ENCODE data around the gene CLRN3.

Gene CLRN3

GRCh38 chr10:127923646-127924045, 30.9 kb upstream of the CLRN3 start:
- no peak for TF ChIP-seq POLR2A (IDR thresholded peaks at IDR 0.05; ENCODE audit: low read depth, low read length)
- FAIRE-seq: no peak
- no peak for DNase-seq (ENCODE audit: insufficient read length, low spot score)

DNA sequence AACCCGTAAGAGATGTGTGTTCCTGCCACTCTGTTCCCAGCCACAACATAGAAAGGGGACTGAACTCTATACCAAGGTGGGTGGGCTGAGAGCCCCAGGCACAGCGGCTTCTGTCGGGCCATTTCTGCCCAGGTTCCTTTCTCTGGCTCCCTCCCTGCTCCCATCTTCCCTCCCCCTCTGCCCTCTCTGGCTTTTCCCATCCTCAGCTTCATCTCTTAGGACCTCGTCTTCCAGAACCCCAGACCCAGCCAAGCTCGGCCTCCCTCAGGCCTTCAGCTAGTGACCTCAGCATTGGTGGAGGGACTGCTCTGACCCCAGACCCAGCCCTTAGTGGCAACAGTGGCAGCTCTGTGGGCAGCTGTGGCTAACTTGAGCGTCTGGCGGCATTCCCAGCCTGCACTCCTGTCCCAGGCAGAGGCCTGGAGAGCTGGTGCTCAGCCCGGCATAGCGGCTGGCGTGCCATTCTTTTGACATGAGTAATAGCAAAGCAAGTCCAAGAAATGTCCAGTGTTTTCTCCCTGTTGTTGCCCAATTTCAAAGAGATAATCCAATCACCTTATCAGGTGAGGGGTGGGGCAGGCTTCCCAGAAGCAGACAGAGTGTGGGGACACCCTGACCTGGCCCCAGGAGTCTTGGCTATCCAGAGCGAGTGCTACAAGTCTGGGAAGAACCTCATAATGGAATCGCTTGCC, 30.1 kb upstream of the CLRN3 start:
- no peak for TF ChIP-seq POLR2A (IDR thresholded peaks at IDR 0.05; ENCODE audit: low read depth, low read length)
- DNase-seq (ENCODE audit: insufficient read length, low spot score) (peak; percentile 60), FAIRE-seq (peak; percentile 72)

DNA sequence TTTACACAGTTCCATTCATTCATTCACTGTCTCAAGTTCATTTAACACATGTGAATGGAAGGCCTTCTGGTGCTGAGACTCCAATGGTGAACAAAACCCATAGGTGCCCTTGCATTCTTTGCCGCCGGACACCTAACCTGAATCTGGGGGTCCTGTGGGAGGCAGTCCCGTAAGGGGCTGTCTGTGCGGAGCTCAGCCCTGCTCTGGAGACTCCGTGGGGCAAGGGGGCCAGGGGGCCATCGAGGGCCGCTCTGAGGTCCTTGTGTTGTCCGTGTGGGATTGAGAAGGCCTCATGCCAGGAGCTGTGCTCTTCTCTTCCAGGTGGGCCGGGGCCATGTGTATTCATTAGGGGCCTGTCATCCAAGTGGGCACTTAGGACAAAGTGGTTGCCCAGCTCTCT, 29.5 kb upstream of the CLRN3 start:
- DNase-seq (ENCODE audit: insufficient read length, low spot score) (no peak), FAIRE-seq (no peak)
- TF ChIP-seq POLR2A (IDR thresholded peaks at IDR 0.05; ENCODE audit: low read depth, low read length): no peak

- TF ChIP-seq POLR2A (IDR thresholded peaks at IDR 0.05; ENCODE audit: low read depth, low read length): no peak
- FAIRE-seq (no peak), DNase-seq (ENCODE audit: insufficient read length, low spot score) (no peak)
Measured at GRCh38 chr10:127921753-127922145, 29.0 kb upstream of the CLRN3 start.

DNA sequence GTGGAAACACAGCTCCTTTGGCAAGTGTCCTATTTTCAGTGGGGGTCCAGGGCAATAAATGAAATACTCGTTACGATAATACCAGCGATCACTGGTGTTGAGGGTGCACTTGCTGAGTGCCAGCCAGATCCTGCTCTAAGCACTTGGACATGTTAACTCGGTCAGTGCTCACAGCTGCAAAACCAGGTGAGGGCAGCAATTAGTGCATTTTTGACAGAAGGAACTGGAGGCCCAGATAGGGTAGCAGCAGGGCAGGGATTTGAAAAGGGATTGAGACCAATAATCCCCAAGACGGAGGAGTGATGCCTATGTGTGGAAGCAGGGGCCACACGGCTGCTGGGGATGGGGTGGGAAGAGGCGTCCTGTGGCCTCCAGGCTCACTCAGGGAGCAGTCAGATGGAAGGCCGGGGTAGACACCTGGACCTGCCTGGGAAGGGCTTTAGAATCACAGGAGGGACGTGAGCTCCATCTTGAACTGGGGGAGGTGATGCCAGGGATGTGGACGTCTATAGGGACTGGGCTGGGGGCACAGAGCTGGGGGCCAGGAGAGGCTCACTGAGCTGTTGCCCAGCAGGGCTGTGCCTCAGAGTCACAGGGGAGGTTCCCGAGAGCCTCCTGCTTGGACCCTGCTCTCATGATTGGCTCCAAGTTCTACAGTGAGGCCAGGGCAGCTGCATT, 28.5 kb upstream of the CLRN3 start:
- DNase-seq (ENCODE audit: insufficient read length, low spot score) (no peak), FAIRE-seq (no peak)
- no peak for TF ChIP-seq POLR2A (IDR thresholded peaks at IDR 0.05; ENCODE audit: low read depth, low read length)

DNA sequence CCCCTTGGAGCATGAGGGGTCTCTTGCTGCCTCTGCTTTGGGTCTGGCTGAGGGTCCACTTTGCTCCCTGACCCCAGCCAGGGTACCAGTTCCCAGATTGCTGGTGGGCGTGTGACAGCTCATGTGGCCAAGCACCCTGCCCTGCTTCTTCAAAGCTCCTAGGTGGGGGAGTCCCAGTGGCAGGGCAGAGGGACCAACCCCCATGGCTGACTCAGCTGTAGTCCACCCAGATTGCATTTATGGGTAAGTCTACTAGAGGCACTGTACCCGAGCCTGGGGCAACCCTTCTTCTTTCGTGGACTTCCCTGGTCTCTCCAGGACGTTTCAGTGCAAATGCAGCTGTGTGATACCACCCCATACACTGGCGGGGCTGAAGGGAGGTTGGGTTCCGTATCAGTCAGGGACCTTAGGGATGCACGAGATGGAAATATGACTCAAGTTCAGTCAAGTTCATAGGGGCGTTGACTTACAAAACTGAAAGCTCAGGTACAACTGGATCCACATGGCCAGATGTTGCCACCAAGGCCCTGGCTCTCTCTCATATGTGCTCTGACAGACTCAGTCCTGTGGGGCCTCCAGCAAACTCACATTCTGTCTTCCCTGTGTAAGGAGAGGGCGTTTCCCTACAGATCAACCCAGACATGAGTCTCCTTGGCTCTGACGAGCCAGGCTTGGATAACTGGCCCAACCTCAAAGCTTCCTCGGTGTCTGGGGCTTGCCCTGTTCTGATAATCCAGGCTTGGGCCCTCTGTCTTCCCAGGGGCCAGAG, 27.7 kb upstream of the CLRN3 start:
- TF ChIP-seq POLR2A (IDR thresholded peaks at IDR 0.05; ENCODE audit: low read depth, low read length): no peak
- no peak for DNase-seq (ENCODE audit: insufficient read length, low spot score)
- FAIRE-seq: no peak

DNA sequence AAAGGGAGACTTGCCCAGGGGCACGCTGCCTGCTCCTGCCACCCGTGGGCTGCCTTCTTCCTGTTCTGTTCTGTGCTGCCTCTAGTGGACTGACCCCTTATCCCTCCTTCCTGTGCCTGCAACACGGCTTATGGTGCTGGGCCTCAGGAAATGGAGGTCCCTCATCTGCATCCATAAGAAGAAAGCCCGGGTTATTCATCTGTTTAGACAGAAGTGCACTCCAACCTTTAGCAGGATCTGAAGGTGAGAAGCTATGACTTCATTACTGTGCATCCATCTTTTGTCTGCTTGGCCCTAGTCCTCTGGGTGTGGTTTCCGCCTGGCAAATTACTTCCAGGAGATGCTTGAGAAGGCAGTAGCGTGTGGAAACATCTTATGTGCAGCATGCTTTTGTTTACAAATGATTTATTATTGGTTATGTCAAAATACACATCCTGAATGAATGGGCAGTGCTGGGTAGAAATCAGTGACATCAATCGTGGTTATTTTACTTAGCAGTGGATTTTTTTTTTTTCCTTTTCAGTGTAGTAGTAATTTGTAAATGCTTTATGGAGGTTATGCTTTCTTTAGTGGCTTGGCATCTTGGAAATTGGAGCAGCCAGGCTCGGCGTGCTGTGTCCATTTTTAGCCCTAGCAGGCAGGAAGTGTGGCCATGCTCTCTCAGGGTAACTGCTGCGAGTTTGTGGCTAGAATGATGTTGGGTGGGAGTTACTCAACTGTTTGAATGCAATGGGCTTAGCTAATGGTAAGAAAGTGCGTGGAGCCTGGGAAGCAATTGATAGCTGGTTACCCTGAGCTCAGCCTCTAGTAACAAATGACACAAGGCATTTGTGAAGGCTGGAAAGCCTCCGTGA, 26.9 kb upstream of the CLRN3 start:
- TF ChIP-seq POLR2A (IDR thresholded peaks at IDR 0.05; ENCODE audit: low read depth, low read length): no peak
- no peak for DNase-seq (ENCODE audit: insufficient read length, low spot score)
- FAIRE-seq: no peak

GRCh38 chr10:127918572-127918971, 25.8 kb upstream of the CLRN3 start:
- DNase-seq (ENCODE audit: insufficient read length, low spot score) (no peak), FAIRE-seq (no peak)
- no peak for TF ChIP-seq POLR2A (IDR thresholded peaks at IDR 0.05; ENCODE audit: low read depth, low read length)

- DNase-seq (ENCODE audit: insufficient read length, low spot score): no peak
- no peak for FAIRE-seq
- TF ChIP-seq POLR2A (IDR thresholded peaks at IDR 0.05; ENCODE audit: low read depth, low read length): no peak
Measured at GRCh38 chr10:127916826-127917225, 24.1 kb upstream of the CLRN3 start.

DNA sequence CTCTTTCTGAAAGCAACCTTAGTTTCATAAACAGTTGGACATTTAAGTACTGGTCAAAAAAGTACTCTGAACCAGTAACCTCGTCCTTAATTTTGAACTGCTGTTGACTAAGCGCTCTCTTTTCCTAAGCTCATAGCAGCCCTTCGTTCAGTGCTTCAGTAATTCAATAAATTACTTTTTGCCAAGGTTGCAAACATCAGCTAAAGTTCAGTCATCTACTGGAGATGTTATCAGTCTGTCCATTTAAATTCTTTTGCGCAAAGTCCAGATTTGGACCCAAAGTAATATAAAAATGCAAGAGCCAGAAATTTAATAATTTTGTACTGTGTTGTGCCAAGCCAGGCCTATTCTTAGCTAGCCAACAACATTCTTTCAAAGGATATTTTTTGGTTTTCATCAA, 22.6 kb upstream of the CLRN3 start:
- no peak for FAIRE-seq

DNA sequence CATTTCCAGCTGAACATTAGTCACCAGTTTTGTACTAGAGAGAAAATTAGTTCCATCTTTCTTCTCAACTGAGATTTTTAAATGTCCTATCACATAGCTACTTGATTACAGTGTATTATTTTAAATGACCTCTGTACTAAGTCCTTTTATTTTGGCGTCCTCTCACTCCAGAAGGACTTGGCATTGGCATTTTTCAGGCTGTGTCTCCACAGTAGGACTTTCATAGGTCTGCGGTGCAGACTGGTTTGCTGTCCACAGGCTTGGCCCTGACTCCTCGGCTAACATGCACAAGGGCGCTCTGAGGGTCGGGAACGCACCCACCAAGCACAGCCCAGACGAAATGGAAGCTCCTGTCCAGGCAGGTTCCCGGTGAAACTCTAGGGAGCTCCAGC, 20.6 kb upstream of the CLRN3 start:
- TF ChIP-seq POLR2A (IDR thresholded peaks at IDR 0.05; ENCODE audit: low read depth, low read length): no peak
- FAIRE-seq: no peak

More for the DNA sequence above, 22.6 kb upstream of the CLRN3 start:
- no peak for TF ChIP-seq POLR2A (IDR thresholded peaks at IDR 0.05; ENCODE audit: low read depth, low read length)
- no peak for DNase-seq (ENCODE audit: insufficient read length, low spot score)

DNA sequence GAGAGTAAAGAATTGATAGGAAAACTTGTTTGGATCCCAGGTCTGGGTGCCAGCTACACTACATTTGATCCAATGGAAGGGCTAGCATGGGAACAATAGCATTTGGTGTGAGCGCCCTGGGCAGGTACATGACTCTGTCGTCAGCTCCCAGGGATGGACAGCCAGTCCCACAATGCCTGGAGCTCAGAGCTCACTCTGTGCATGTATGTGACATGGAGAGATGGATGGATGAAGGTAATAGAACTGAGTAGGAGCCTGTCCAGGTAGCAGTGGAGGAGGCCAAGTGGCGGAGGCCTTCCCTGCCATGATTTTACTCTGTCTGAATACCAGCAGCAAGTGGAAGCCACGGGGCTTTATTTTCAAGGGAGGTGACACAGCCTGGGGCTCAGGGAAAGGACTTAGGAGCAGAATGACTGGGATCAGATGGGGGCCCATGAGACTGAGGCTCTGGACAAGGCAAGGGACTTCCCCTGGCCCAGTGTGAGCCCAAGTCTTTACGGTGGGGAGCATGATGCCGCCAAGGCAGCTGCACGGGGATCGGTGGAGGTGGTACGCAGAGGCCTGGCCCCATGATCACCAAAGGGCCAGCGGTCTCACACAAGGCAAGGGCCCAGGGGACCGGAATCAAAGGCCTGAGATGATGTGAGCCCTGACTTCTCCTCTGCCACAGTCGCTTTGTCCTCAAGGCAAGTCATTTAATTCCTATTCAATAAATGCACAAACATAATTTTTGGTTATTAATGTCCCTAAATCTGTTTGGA, 20.0 kb upstream of the CLRN3 start:
- no peak for TF ChIP-seq POLR2A (IDR thresholded peaks at IDR 0.05; ENCODE audit: low read depth, low read length)
- DNase-seq (ENCODE audit: insufficient read length, low spot score) (no peak), FAIRE-seq (no peak)

More for the DNA sequence above, 20.6 kb upstream of the CLRN3 start:
- DNase-seq (ENCODE audit: insufficient read length, low spot score): no peak

DNA sequence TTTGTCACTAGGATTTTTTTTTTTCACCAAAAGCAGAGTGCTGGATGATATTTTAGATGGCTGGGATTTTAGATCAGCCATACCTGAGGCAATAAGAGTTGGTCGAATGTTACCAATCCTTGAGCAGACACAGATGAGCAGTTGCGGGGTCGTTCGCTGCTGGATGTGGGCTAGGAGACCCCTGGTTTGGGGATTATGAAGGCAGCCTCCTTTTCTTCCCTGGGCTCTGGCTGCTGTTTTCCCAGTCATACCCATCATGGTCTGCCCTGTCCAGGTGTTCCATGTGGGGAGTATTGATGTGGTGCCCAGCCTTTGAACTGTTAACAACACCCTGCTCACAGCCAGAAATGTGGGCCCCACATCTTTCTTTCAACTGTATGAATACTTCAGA, 19.1 kb upstream of the CLRN3 start:
- TF ChIP-seq POLR2A (IDR thresholded peaks at IDR 0.05; ENCODE audit: low read depth, low read length): no peak
- DNase-seq (ENCODE audit: insufficient read length, low spot score) (no peak), FAIRE-seq (no peak)
